ENCODE measurements around the gene WFIKKN2.

Gene WFIKKN2

GRCh38 chr17:50835301-50836234 is at the start of gene WFIKKN2:
Gene WFIKKN2 (plus strand): TSS chr17:50835586. CDS start chr17:50835938, 352 bp downstream.
- no peak within 1 kb of the TSS for H3K4me3 ChIP-seq (replicated peaks; ENCODE audit: low read depth, low read length)

GRCh38 chr17:50785946-50786570 is 49.3 kb upstream of the WFIKKN2 start:
- Histone ChIP-seq H3K4me3 (replicated peaks; ENCODE audit: low read depth, low read length) (no peak overlapping the region), H3K36me3 (ENCODE audit: control insufficient read depth, insufficient read depth, low read length) (no peaks in the 10 kb centered on the region), H3K27me3 (replicated peaks; ENCODE audit: control insufficient read depth, insufficient read depth, low read length) (no peaks in the 10 kb centered on the region)
- TF ChIP-seq CTCF (IDR thresholded peaks at IDR 0.05; ENCODE audit: insufficient read depth, low read length, poor library complexity, severe bottlenecking) = no peak
- DNase-seq (ENCODE audit: extremely low read depth, insufficient read length) = no peak

More at GRCh38 chr17:50835301-50836234, at the start of gene WFIKKN2:
- no peaks in the 10 kb centered on the region; the same call in 1 of the 2 replicates for H3K27me3 ChIP-seq (replicated peaks; ENCODE audit: control insufficient read depth, insufficient read depth, low read length)
- TF ChIP-seq CTCF (IDR thresholded peaks at IDR 0.05; ENCODE audit: insufficient read depth, low read length, poor library complexity, severe bottlenecking) = no peak
- DNase-seq (ENCODE audit: extremely low read depth, insufficient read length) = no peak
- no peaks in the 10 kb centered on the region for H3K36me3 ChIP-seq (ENCODE audit: control insufficient read depth, insufficient read depth, low read length)

- Histone ChIP-seq H3K27me3 (replicated peaks; ENCODE audit: control insufficient read depth, insufficient read depth, low read length) (no peaks in the 10 kb centered on the region), H3K36me3 (ENCODE audit: control insufficient read depth, insufficient read depth, low read length) (no peaks in the 10 kb centered on the region), H3K4me3 (replicated peaks; ENCODE audit: low read depth, low read length) (no peak overlapping the region)
- DNase-seq (ENCODE audit: extremely low read depth, insufficient read length) = no peak
- no peak for TF ChIP-seq CTCF (IDR thresholded peaks at IDR 0.05; ENCODE audit: insufficient read depth, low read length, poor library complexity, severe bottlenecking)
Observed at GRCh38 chr17:50787106-50787505, 48.3 kb upstream of the WFIKKN2 start.

- Histone ChIP-seq H3K4me3 (replicated peaks; ENCODE audit: low read depth, low read length) (no peak overlapping the region), H3K36me3 (ENCODE audit: control insufficient read depth, insufficient read depth, low read length) (no peaks in the 10 kb centered on the region), H3K27me3 (replicated peaks; ENCODE audit: control insufficient read depth, insufficient read depth, low read length) (no peaks in the 10 kb centered on the region)
- no peak for DNase-seq (ENCODE audit: extremely low read depth, insufficient read length)
- TF ChIP-seq CTCF (IDR thresholded peaks at IDR 0.05; ENCODE audit: insufficient read depth, low read length, poor library complexity, severe bottlenecking) = no peak
Observed at GRCh38 chr17:50790618-50791017, 44.8 kb upstream of the WFIKKN2 start.

- H3K4me3 ChIP-seq (replicated peaks; ENCODE audit: low read depth, low read length) = no peak overlapping the region
- no peak for TF ChIP-seq CTCF (IDR thresholded peaks at IDR 0.05; ENCODE audit: insufficient read depth, low read length, poor library complexity, severe bottlenecking)
- no peaks in the 10 kb centered on the region for H3K27me3 ChIP-seq (replicated peaks; ENCODE audit: control insufficient read depth, insufficient read depth, low read length)
- no peaks in the 10 kb centered on the region for H3K36me3 ChIP-seq (ENCODE audit: control insufficient read depth, insufficient read depth, low read length)
- no peak for DNase-seq (ENCODE audit: extremely low read depth, insufficient read length)
Observed at GRCh38 chr17:50792132-50792531, 43.3 kb upstream of the WFIKKN2 start.
